Measurements from ENCODE around the gene MCTP2.

The MCTP2 gene

GRCh38 chr15:94457661-94458060, 226.3 kb downstream of the MCTP2 start:
- TF ChIP-seq TCF12 (IDR thresholded peaks at IDR 0.05; ENCODE audit: low read depth), result no peak
- no peak for TF ChIP-seq USF1 (IDR thresholded peaks at IDR 0.05)
- TF ChIP-seq EGR1 (IDR thresholded peaks at IDR 0.05), result no peak
- no peak for TF ChIP-seq CEBPB (IDR thresholded peaks at IDR 0.05)
- no peak for TF ChIP-seq FOXM1 (IDR thresholded peaks at IDR 0.05; ENCODE audit: borderline replicate concordance, low read depth)
- TF ChIP-seq MAX (IDR thresholded peaks at IDR 0.05), result no peak
- no peak for TF ChIP-seq TAF1 (IDR thresholded peaks at IDR 0.05; ENCODE audit: low read depth)
- TF ChIP-seq TEAD4 (IDR thresholded peaks at IDR 0.05), result no peak
- TF ChIP-seq EP300 (IDR thresholded peaks at IDR 0.05; ENCODE audit: borderline replicate concordance), result no peak
- TF ChIP-seq NFIC (IDR thresholded peaks at IDR 0.05), result no peak
- no peak for TF ChIP-seq YY1 (IDR thresholded peaks at IDR 0.05; ENCODE audit: low read depth)
- TF ChIP-seq CREB1 (IDR thresholded peaks at IDR 0.05; ENCODE audit: low read depth), result no peak

- TF ChIP-seq YY1 (IDR thresholded peaks at IDR 0.05; ENCODE audit: low read depth), result no peak
- TF ChIP-seq USF1 (IDR thresholded peaks at IDR 0.05), result no peak
- no peak for TF ChIP-seq CEBPB (IDR thresholded peaks at IDR 0.05)
- no peak for TF ChIP-seq RAD21 (IDR thresholded peaks at IDR 0.05; ENCODE audit: low read depth)
- no peak for TF ChIP-seq EGR1 (IDR thresholded peaks at IDR 0.05)
- no peak for TF ChIP-seq CREB1 (IDR thresholded peaks at IDR 0.05; ENCODE audit: low read depth)
- no peak for TF ChIP-seq TCF12 (IDR thresholded peaks at IDR 0.05; ENCODE audit: low read depth)
Measured at GRCh38 chr15:94460624-94461023, 229.3 kb downstream of the MCTP2 start.

- TF ChIP-seq CEBPB (IDR thresholded peaks at IDR 0.05), result no peak
- no peak for TF ChIP-seq USF1 (IDR thresholded peaks at IDR 0.05)
- no peak for TF ChIP-seq FOXM1 (IDR thresholded peaks at IDR 0.05; ENCODE audit: borderline replicate concordance, low read depth)
- TF ChIP-seq TAF1 (IDR thresholded peaks at IDR 0.05; ENCODE audit: low read depth), result no peak
- no peak for TF ChIP-seq EP300 (IDR thresholded peaks at IDR 0.05; ENCODE audit: borderline replicate concordance)
- TF ChIP-seq TEAD4 (IDR thresholded peaks at IDR 0.05), result no peak
- TF ChIP-seq MAX (IDR thresholded peaks at IDR 0.05), result no peak
- TF ChIP-seq TCF12 (IDR thresholded peaks at IDR 0.05; ENCODE audit: low read depth), result no peak
Measured at GRCh38 chr15:94467034-94467433, 235.7 kb downstream of the MCTP2 start.

GRCh38 chr15:94470492-94470891, 239.1 kb downstream of the MCTP2 start:
- no peak for TF ChIP-seq EP300 (IDR thresholded peaks at IDR 0.05; ENCODE audit: borderline replicate concordance)
- no peak for TF ChIP-seq RAD21 (IDR thresholded peaks at IDR 0.05; ENCODE audit: low read depth)
- no peak for TF ChIP-seq TCF12 (IDR thresholded peaks at IDR 0.05; ENCODE audit: low read depth)
- no peak for TF ChIP-seq TEAD4 (IDR thresholded peaks at IDR 0.05)
- TF ChIP-seq TAF1 (IDR thresholded peaks at IDR 0.05; ENCODE audit: low read depth), result no peak
- no peak for TF ChIP-seq REST (IDR thresholded peaks at IDR 0.05; ENCODE audit: low read depth)
- no peak for TF ChIP-seq YY1 (IDR thresholded peaks at IDR 0.05; ENCODE audit: low read depth)
- TF ChIP-seq CEBPB (IDR thresholded peaks at IDR 0.05), result no peak
- TF ChIP-seq MAX (IDR thresholded peaks at IDR 0.05), result no peak
- TF ChIP-seq USF1 (IDR thresholded peaks at IDR 0.05), result no peak
- TF ChIP-seq EGR1 (IDR thresholded peaks at IDR 0.05), result no peak
- TF ChIP-seq NFIC (IDR thresholded peaks at IDR 0.05), result no peak
- no peak for TF ChIP-seq FOXM1 (IDR thresholded peaks at IDR 0.05; ENCODE audit: borderline replicate concordance, low read depth)
- no peak for TF ChIP-seq ZBTB7A (IDR thresholded peaks at IDR 0.05; ENCODE audit: low read depth)
- TF ChIP-seq CREB1 (IDR thresholded peaks at IDR 0.05; ENCODE audit: low read depth), result no peak

GRCh38 chr15:94476686-94477085, 245.3 kb downstream of the MCTP2 start:
- no peak for TF ChIP-seq CEBPB (IDR thresholded peaks at IDR 0.05)
- no peak for TF ChIP-seq YY1 (IDR thresholded peaks at IDR 0.05; ENCODE audit: low read depth)

GRCh38 chr15:94477913-94478553, 246.7 kb downstream of the MCTP2 start:
- TF ChIP-seq NFIC (IDR thresholded peaks at IDR 0.05), result no peak
- no peak for TF ChIP-seq TAF1 (IDR thresholded peaks at IDR 0.05; ENCODE audit: low read depth)
- no peak for TF ChIP-seq USF1 (IDR thresholded peaks at IDR 0.05)
- no peak for TF ChIP-seq CEBPB (IDR thresholded peaks at IDR 0.05)
- TF ChIP-seq EGR1 (IDR thresholded peaks at IDR 0.05), result no peak
- TF ChIP-seq EP300 (IDR thresholded peaks at IDR 0.05; ENCODE audit: borderline replicate concordance), result no peak
- no peak for TF ChIP-seq TCF12 (IDR thresholded peaks at IDR 0.05; ENCODE audit: low read depth)
